ENCODE measurements around the gene MID2.

- TF ChIP-seq CTCF (conservative IDR thresholded peaks at IDR 0.05; ENCODE audit: low read depth in 2 of 2) (no peak), POLR2AphosphoS5 (IDR thresholded peaks at IDR 0.05; ENCODE audit: low read depth) (no peak), EZH2phosphoT487 (IDR thresholded peaks at IDR 0.05; ENCODE audit: unreplicated experiment) (no peak), JUNB (IDR thresholded peaks at IDR 0.05; ENCODE audit: unreplicated experiment) (no peak), EZH2 (IDR thresholded peaks at IDR 0.05; ENCODE audit: low read depth, unreplicated experiment) (no peak), CREB1 (CRISPR knock-in tag; IDR thresholded peaks at IDR 0.05; ENCODE audit: low read depth) (no peak)
Observed at GRCh38 chrX:107829878-107830277, 4.2 kb downstream of the MID2 start.
